ENCODE measurements around the gene GALNT9.

The GALNT9 gene

DNA sequence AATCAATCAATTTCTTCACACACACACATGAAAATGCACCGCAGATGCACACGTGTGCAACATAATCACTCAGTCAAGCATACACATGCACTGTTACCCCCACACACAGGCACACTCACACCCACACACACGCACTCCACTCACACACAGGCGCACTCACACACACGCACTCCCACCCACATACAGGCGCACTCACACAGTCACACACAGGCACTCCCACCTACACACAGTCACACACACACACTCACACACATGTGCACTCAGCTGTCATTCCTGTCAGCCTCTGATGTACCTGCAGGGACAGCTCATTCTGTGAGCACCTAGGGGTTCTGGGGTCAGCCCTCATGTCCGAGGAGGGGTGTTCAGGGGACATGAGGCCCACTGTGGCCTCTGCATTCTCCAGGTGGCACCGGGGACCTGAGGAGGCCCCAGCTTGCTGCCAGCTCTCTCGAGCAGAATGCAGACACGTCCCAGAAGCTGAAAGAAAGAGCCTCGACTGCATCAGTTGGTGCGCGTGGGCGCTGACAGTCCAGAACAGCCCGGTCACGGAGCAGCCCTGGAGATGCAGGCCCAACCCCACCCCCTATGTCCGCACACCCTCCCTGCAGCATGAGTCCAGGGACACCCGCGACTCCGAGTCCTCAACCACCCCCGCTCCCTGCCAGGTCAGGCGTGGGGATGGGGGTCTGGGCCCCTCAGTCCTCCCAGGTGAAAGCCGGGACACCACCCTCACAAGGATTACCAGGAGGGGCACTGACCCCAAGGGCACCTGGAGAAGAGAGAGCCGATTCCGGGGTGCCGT lies 115.8 kb downstream of the GALNT9 start:
- no peaks in the 10 kb centered on the region for H3K36me3 ChIP-seq (ENCODE audit: control insufficient read depth in 1 of 2, insufficient read depth in 2 of 2, low read length in 2 of 2)
- H3K4me3 ChIP-seq (ENCODE audit: low read depth in 1 of 2, low read length in 2 of 2): no peak overlapping the region
- H3K4me1 ChIP-seq (ENCODE audit: control insufficient read depth in 1 of 2, insufficient read depth in 2 of 2, low read length in 2 of 2): no peaks in the 10 kb centered on the region
- no peak overlapping the region for H3K27ac ChIP-seq (ENCODE audit: low read depth, low read length)
- H3K9ac ChIP-seq (ENCODE audit: low read depth in 1 of 2, low read length in 2 of 2): no peak overlapping the region
- H3K9me3 ChIP-seq (ENCODE audit: control insufficient read depth in 1 of 2, low read length in 2 of 2): no peaks in the 10 kb centered on the region
- no peaks in the 10 kb centered on the region for H3K27me3 ChIP-seq (ENCODE audit: control insufficient read depth in 1 of 2, insufficient read depth in 2 of 2, low read length in 2 of 2)

DNA sequence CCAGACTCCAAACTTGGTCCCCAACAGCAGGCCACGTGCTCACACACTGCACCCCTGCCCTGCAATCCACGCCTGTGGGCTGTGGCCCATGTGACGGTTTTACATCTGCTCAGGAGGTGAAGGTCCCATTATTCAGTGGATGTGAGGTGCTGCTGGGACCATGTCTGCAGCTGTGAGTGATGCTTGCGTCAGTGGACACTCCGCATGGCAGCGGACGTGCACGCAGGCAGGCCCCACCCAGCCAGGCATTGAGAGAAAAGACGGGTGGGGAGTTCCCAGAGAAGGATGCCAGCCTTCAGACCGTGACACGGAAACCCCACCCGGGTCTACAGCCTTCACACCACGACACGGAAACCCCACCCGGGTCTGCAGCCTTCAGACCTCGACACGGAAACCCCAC lies 117.6 kb downstream of the GALNT9 start:
- H3K27ac ChIP-seq (ENCODE audit: low read depth, low read length): no peak overlapping the region
- no peaks in the 10 kb centered on the region for H3K36me3 ChIP-seq (ENCODE audit: control insufficient read depth in 1 of 2, insufficient read depth in 2 of 2, low read length in 2 of 2)
- no peak overlapping the region for H3K9ac ChIP-seq (ENCODE audit: low read depth in 1 of 2, low read length in 2 of 2)
- H3K4me3 ChIP-seq (ENCODE audit: low read depth in 1 of 2, low read length in 2 of 2): no peak overlapping the region
- no peaks in the 10 kb centered on the region for H3K27me3 ChIP-seq (ENCODE audit: control insufficient read depth in 1 of 2, insufficient read depth in 2 of 2, low read length in 2 of 2)
- no peaks in the 10 kb centered on the region for H3K9me3 ChIP-seq (ENCODE audit: control insufficient read depth in 1 of 2, low read length in 2 of 2)
- H3K4me1 ChIP-seq (ENCODE audit: control insufficient read depth in 1 of 2, insufficient read depth in 2 of 2, low read length in 2 of 2): no peaks in the 10 kb centered on the region

DNA sequence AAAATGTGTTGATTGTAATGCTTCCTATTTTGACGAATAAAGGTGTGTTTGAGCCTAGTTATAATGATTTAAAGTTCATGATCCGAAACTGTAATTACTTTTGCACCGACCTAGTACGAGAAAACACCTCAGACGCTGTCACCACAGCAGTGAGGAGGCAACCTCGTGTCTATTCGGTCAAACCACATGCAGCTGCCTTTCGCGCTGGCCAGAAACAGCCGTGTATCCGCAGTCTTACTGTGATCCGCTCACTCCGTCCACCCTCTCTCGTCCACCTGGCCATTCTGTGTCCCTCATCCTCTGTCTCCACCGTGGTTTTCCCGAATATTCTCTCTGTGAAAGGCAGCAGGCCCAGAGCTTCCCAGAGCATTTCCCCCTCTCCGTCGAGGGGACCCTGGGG lies 118.1 kb downstream of the GALNT9 start:
- H3K4me1 ChIP-seq (ENCODE audit: control insufficient read depth in 1 of 2, insufficient read depth in 2 of 2, low read length in 2 of 2): no peaks in the 10 kb centered on the region
- no peaks in the 10 kb centered on the region for H3K27me3 ChIP-seq (ENCODE audit: control insufficient read depth in 1 of 2, insufficient read depth in 2 of 2, low read length in 2 of 2)
- no peaks in the 10 kb centered on the region for H3K9me3 ChIP-seq (ENCODE audit: control insufficient read depth in 1 of 2, low read length in 2 of 2)
- H3K9ac ChIP-seq (ENCODE audit: low read depth in 1 of 2, low read length in 2 of 2): no peak overlapping the region
- H3K36me3 ChIP-seq (ENCODE audit: control insufficient read depth in 1 of 2, insufficient read depth in 2 of 2, low read length in 2 of 2): no peaks in the 10 kb centered on the region
- H3K27ac ChIP-seq (ENCODE audit: low read depth, low read length): no peak overlapping the region
- no peak overlapping the region for H3K4me3 ChIP-seq (ENCODE audit: low read depth in 1 of 2, low read length in 2 of 2)

DNA sequence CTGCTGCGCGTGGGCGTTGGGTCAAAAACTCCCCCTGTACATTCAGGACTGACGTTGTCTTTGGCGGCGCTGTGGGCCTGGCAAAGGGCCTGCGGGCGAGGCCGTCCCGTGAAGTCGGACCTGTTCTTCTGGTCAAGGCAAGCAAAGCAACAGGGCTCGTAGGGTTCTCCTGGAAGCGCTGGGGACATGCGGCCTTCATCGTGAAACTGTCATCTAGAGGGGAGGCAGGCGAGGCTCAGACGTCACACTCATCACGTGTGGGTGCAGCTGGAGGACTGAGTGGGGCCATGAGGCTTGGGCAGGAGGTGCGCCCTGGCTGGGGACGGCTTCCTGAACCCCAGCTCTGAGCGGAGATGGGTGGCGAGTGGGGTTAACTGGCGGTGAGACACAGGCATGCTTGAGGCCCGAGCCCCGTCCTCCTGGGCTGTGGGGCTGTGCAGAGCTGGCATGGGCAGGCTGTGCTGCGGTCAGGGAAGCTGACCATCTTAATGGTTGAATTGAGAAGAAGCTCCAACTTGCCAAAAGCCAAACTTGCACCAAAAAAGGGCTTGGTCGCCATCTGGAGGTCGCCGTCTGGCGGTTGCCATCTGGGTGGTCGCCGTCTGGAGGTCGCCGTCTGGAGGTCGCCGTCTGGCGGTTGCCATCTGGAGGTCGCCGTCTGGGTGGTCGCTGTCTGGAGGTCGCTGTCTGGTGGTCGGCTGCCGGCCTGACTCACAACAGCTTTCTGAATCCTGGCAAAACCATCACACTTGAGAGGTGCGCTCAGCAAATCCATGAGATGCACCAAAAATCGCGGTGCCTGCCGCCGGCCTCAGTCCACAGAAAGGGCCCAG lies 119.0 kb downstream of the GALNT9 start:
- Histone ChIP-seq H3K36me3 (ENCODE audit: control insufficient read depth in 1 of 2, insufficient read depth in 2 of 2, low read length in 2 of 2) (no peaks in the 10 kb centered on the region), H3K27ac (ENCODE audit: low read depth, low read length) (no peak overlapping the region)

DNA sequence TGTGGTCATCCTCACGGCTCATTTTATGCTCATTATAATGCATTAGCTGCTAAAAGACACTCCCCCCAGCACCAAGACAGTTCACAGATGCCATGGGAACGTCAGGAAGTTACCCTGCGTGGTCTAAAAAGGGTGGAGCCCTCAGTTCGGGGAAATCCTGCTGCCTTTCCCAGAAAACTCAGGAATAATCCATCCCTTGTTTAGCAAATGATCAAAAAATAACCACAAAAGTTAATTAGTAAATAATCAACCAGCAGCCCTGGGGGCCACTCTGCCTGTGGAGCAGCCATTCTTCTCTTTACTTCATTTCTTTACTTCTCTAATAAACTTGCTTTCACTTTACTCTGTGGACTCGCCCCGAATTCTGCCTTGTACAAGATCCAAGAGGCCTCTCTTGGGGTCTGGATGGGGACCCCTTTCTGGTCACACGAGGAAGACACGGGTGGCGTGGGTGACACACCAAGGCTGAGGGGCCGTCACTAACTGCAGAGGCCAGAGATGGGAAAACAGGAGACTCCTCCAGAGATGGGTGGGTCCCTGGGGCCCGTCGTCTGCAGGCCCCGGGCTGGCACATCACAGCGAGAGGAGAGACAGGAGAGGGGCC lies 119.7 kb downstream of the GALNT9 start:
- H3K9ac ChIP-seq (ENCODE audit: low read depth in 1 of 2, low read length in 2 of 2): no peak overlapping the region
- no peaks in the 10 kb centered on the region for H3K4me1 ChIP-seq (ENCODE audit: control insufficient read depth in 1 of 2, insufficient read depth in 2 of 2, low read length in 2 of 2)
- H3K36me3 ChIP-seq (ENCODE audit: control insufficient read depth in 1 of 2, insufficient read depth in 2 of 2, low read length in 2 of 2): no peaks in the 10 kb centered on the region
- H3K27me3 ChIP-seq (ENCODE audit: control insufficient read depth in 1 of 2, insufficient read depth in 2 of 2, low read length in 2 of 2): peaks cover 7 to 13% of the 10 kb centered on the region in 2 donors
- no peaks in the 10 kb centered on the region for H3K9me3 ChIP-seq (ENCODE audit: control insufficient read depth in 1 of 2, low read length in 2 of 2)
- H3K4me3 ChIP-seq (ENCODE audit: low read depth in 1 of 2, low read length in 2 of 2): no peak overlapping the region
- H3K27ac ChIP-seq (ENCODE audit: low read depth, low read length): no peak overlapping the region

More for the DNA sequence above, 119.0 kb downstream of the GALNT9 start:
- Histone ChIP-seq H3K27me3 (ENCODE audit: control insufficient read depth in 1 of 2, insufficient read depth in 2 of 2, low read length in 2 of 2) (peaks cover under 1 to 6% of the 10 kb centered on the region in 2 donors), H3K9ac (ENCODE audit: low read depth in 1 of 2, low read length in 2 of 2) (no peak overlapping the region), H3K4me1 (ENCODE audit: control insufficient read depth in 1 of 2, insufficient read depth in 2 of 2, low read length in 2 of 2) (no peaks in the 10 kb centered on the region), H3K9me3 (ENCODE audit: control insufficient read depth in 1 of 2, low read length in 2 of 2) (no peaks in the 10 kb centered on the region), H3K4me3 (ENCODE audit: low read depth in 1 of 2, low read length in 2 of 2) (no peak overlapping the region)

DNA sequence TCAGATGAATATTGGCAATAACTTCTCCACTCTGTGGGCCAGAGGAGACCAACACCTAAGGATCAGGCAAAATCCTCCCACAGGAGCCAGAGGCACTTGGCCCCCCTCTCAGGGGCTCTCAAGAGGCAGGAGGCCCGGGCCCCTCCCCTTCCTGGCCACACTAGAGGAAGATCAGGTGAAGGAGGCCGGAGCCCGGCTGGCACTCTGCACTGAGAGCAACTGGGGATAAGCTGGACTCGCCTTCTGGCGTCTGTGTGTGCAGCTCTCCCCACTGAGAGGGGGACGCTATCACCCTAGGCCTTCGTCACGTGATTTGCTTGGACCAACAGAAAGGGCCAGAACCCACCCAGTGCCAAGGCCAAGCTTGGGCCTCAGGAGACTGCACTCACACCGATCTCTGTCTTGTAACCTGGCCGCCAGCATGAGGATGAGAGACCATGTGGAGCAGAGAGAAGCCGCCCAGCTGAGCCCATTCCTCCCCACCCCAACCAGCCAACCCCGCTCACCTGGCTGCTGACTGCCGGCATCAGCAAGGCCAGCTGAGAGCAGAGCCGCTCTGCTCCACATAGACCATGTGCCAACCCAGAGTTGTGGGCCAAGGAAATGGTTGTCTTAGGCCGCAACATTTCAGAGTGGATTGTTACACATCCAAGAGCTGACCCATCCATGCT lies 121.1 kb downstream of the GALNT9 start:
- Histone ChIP-seq H3K9me3 (ENCODE audit: control insufficient read depth in 1 of 2, low read length in 2 of 2) (no peaks in the 10 kb centered on the region), H3K4me3 (ENCODE audit: low read depth in 1 of 2, low read length in 2 of 2) (no peak overlapping the region), H3K36me3 (ENCODE audit: control insufficient read depth in 1 of 2, insufficient read depth in 2 of 2, low read length in 2 of 2) (no peaks in the 10 kb centered on the region), H3K4me1 (ENCODE audit: control insufficient read depth in 1 of 2, insufficient read depth in 2 of 2, low read length in 2 of 2) (no peaks in the 10 kb centered on the region), H3K9ac (ENCODE audit: low read depth in 1 of 2, low read length in 2 of 2) (no peak overlapping the region), H3K27ac (ENCODE audit: low read depth, low read length) (no peak overlapping the region), H3K27me3 (ENCODE audit: control insufficient read depth in 1 of 2, insufficient read depth in 2 of 2, low read length in 2 of 2) (peaks cover 16 to 17% of the 10 kb centered on the region in 2 donors)

DNA sequence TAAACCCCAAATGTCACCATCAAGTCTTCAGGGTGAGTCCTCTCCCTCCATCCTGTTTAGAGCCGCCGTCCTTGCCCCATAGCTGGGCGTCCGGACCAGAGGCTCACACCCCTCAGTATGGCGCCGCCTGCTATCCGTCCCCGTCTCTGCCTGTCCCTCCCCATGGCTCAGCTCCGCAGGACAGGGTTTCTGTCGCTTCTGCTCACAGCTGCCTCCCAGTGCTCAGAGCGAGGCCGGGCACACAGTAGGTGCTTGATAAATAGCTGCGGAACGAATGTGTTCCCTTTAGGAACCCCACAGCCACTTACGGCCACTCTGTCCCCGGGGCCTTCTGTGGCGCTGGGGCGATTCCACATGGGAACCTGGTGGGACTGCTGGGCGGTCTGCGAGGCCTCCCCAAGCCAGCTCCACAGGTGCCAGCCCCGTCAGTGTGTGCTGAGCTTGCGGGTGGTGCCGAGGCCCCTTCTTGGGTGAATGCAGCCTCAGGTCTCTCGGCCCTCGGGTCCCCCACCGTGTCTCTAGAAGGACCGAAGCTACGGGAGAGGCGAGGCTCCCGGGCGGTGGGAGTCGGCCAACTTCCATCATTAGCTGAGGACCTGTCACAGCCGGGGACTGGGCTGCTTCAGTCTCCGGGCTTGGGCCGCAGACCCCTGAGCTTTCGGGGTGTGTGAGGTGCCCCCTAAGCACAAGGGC lies 122.2 kb downstream of the GALNT9 start:
- no peak overlapping the region for H3K9ac ChIP-seq (ENCODE audit: low read depth in 1 of 2, low read length in 2 of 2)
- H3K9me3 ChIP-seq (ENCODE audit: control insufficient read depth in 1 of 2, low read length in 2 of 2): no peaks in the 10 kb centered on the region
- no peaks in the 10 kb centered on the region for H3K36me3 ChIP-seq (ENCODE audit: control insufficient read depth in 1 of 2, insufficient read depth in 2 of 2, low read length in 2 of 2)
- H3K27ac ChIP-seq (ENCODE audit: low read depth, low read length): no peak overlapping the region
- H3K4me3 ChIP-seq (ENCODE audit: low read depth in 1 of 2, low read length in 2 of 2): no peak overlapping the region
- peaks cover 16 to 17% of the 10 kb centered on the region in 2 donors for H3K27me3 ChIP-seq (ENCODE audit: control insufficient read depth in 1 of 2, insufficient read depth in 2 of 2, low read length in 2 of 2)
- H3K4me1 ChIP-seq (ENCODE audit: control insufficient read depth in 1 of 2, insufficient read depth in 2 of 2, low read length in 2 of 2): no peaks in the 10 kb centered on the region

DNA sequence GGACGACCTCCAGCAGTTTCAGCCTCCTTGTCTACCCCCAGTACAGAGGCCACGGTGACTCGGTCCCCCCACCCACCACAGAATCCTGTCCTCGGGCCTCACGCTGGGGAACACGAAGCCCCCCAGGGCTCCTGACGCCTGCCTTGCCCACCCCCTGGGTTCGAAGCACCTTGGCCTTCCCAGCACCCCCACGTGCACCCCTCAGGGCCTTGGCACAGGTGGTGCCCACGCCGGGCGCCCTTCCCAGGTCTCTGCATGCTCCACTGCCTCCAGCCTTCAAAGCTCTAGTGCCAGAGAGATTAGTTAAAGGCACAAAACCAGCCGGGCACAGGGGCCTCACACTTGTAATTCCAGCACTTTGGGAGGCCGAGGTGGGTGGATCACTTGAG lies 123.3 kb downstream of the GALNT9 start:
- Histone ChIP-seq H3K9ac (ENCODE audit: low read depth in 1 of 2, low read length in 2 of 2) (no peak overlapping the region), H3K27me3 (ENCODE audit: control insufficient read depth in 1 of 2, insufficient read depth in 2 of 2, low read length in 2 of 2) (peaks cover 16 to 17% of the 10 kb centered on the region in 2 donors), H3K27ac (ENCODE audit: low read depth, low read length) (no peak overlapping the region), H3K4me3 (ENCODE audit: low read depth in 1 of 2, low read length in 2 of 2) (no peak overlapping the region), H3K9me3 (ENCODE audit: control insufficient read depth in 1 of 2, low read length in 2 of 2) (no peaks in the 10 kb centered on the region), H3K4me1 (ENCODE audit: control insufficient read depth in 1 of 2, insufficient read depth in 2 of 2, low read length in 2 of 2) (no peaks in the 10 kb centered on the region), H3K36me3 (ENCODE audit: control insufficient read depth in 1 of 2, insufficient read depth in 2 of 2, low read length in 2 of 2) (no peaks in the 10 kb centered on the region)

DNA sequence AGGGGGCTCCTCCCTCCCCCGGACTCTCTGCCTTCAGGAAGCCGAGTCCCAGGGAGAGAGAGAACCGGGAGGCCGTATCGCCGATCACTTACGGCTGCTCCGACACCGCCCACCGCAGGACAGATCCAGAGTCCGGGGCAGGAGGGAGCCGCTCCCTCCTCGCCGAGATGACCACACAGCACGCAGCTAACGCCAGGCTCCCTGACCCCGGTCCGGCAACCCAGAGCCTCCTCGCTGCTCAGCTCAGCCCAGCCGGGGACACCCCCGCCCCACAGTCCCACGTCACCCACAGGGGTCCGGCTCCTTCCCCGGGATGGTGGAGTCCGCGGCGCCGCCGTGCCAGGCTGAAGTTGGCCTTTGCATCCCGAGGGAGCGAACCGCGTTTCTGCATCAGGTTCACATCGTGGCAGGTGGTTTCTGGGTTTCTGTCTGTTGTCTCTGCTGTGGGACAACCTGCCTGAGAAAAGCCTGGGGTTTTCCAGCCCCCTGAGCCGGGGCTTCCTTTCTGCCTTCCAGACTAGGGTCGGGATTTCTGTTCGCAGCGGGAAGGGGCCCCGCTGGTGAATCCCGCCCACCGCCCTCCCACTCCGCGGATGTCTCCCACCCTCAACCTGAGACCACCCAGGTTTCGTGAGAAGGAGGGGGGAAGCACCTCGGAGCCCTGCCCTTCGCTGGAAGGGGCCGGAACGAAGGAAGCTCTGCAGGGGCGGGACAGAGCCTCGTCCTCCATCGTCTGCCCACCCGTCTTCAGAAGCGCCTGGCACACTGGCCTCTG lies 123.9 kb downstream of the GALNT9 start:
- no peaks in the 10 kb centered on the region for H3K36me3 ChIP-seq (ENCODE audit: control insufficient read depth in 1 of 2, insufficient read depth in 2 of 2, low read length in 2 of 2)
- no peaks in the 10 kb centered on the region for H3K4me1 ChIP-seq (ENCODE audit: control insufficient read depth in 1 of 2, insufficient read depth in 2 of 2, low read length in 2 of 2)
- H3K4me3 ChIP-seq (ENCODE audit: low read depth in 1 of 2, low read length in 2 of 2): peak overlapping the region in 1 of 2 donors; percentile 28
- no peak overlapping the region for H3K27ac ChIP-seq (ENCODE audit: low read depth, low read length)
- no peaks in the 10 kb centered on the region for H3K9me3 ChIP-seq (ENCODE audit: control insufficient read depth in 1 of 2, low read length in 2 of 2)
- H3K27me3 ChIP-seq (ENCODE audit: control insufficient read depth in 1 of 2, insufficient read depth in 2 of 2, low read length in 2 of 2): peaks cover 16 to 17% of the 10 kb centered on the region in 2 donors
- H3K9ac ChIP-seq (ENCODE audit: low read depth in 1 of 2, low read length in 2 of 2): no peak overlapping the region

Data from duodenal mucosa (tissue), 2 donors.